ENCODE data around the gene CFAP20. TPM values are rescaled to one million over a fixed set of nuclear protein-coding genes. Genes with fewer than 3 reads are reported as not detected.

The CFAP20 gene
- 10 to 100 TPM; 36.1 to 37.8 TPM for total RNA-seq

- Mint-ChIP-seq H3K27ac (peak within 1 kb of the TSS; percentile 80), H3K4me1 (peaks cover 37% of the 10 kb centered on the region), H3K27me3 (no peaks in the 10 kb centered on the region), H3K9me3 (no peaks in the 10 kb centered on the region), H3K4me3 (peak within 1 kb of the TSS; percentile 87), H3K36me3 (ENCODE audit: low read depth) (no peaks in the 10 kb centered on the region)
- ChIA-PET POLR2A (interaction anchor here (0.7 to 1.5 kb wide), 25 partner anchors 8 to 264 kb away, joined by 3 to 12 read pairs (median 4); partner anchors contain the start of genes MMP15 and USB1), CTCF (interaction anchor here (0.5 to 1.7 kb wide), 16 partner anchors 9 to 1195 kb away, joined by 3 to 11 read pairs (median 4); partner anchors contain the start of genes KATNB1, MMP15 and ZNF319)
- DNase-seq = peak; percentile 98
Observed at GRCh38 chr16:58129097-58129936, at the start of gene CFAP20. Gene CFAP20 (minus strand): TSS chr16:58129381. CDS start chr16:58129115, 266 bp downstream.

DNA sequence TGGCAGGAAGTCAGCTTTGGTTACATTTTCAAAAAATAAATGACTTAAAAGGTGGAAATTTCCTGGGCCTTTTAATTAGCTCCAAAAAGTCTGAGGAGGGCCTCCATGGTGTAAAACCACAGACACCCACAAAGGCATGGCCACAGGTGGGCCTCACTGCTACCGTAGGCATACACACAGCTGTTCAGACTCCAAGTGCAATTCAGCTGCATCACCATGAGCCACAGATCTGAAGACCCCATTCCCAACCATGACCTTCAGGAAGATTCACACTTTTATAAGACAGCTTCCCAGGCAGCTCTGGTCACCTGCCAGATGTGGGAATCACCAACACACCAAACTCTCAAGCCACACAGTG lies 48.2 kb upstream of the CFAP20 start:
- ChIA-PET POLR2A (interaction anchor here (0.8 to 2.0 kb wide), 8 partner anchors 10 to 215 kb away, joined by 3 to 9 read pairs (median 4); partner anchors contain the start of genes CFAP20, CSNK2A2 and GINS3), CTCF (interaction anchor here (1.0 to 1.4 kb wide), 6 partner anchors 12 to 178 kb away, joined by 3 to 4 read pairs (median 3); no protein-coding TSS in a partner anchor)
- peak; percentile 38 for DNase-seq
- H3K27ac Mint-ChIP-seq = peak overlapping the region; percentile 80
- H3K9me3 Mint-ChIP-seq = no peaks in the 10 kb centered on the region
- no peaks in the 10 kb centered on the region for H3K27me3 Mint-ChIP-seq
- H3K4me3 Mint-ChIP-seq = no peak overlapping the region
- peaks cover 75% of the 10 kb centered on the region for H3K36me3 Mint-ChIP-seq (ENCODE audit: low read depth)
- peaks cover 29% of the 10 kb centered on the region for H3K4me1 Mint-ChIP-seq

DNA sequence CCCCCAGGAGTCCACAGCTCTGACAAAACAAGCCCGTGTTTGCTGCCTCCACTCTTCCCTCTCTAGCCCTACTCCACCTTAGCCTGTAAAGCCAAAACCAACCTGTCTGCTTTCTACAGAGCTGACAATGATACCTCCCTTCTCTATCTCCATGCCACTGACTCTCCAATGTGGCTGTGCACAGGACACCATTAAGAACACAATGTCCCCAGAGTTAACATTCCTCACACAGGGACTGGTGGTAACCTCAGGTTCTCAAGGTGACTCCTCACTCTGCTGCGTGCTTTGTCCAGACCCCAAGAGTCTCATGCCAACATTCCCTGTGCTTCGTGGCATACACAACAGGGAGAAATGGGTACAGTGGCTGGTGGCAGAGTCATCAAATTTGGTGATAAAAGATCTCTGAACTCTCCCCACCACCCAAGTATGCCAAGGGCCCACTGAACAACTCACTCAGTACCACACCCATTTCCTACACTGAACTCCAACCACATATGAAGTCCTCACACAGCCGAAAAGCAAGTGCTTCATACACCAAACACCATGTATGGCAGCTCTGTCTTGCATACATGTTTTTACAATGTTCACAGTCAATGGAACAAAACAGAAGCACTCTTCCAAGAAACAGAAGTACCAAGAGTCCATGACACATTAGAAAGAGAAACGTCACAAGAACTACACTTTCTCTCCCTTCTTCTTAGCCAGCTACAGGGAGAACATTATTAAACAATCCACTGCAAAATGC lies 47.6 kb upstream of the CFAP20 start:
- no peak overlapping the region for H3K4me3 Mint-ChIP-seq
- peaks cover 75% of the 10 kb centered on the region for H3K36me3 Mint-ChIP-seq (ENCODE audit: low read depth)

DNA sequence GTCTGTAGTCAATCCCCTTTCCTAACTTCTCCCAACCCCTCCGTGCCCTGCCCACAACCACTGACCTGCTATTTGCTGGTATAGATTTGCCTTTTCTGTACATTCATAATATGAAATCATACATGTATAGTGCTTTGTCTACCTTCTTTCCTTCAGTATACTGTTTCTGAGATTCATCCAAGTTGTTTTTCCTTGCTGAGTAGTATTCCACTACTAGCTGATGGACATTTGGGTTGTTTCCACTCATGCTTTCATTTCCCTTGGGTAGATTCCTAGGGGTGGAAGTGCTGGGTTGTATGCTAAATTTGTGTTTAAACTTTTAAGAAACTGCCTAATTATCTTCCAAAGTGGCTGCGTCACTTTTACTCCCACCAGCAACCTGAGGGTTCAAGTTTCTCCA lies 41.0 kb upstream of the CFAP20 start:
- no peak for DNase-seq
- H3K9me3 Mint-ChIP-seq = no peaks in the 10 kb centered on the region
- H3K27ac Mint-ChIP-seq = no peak overlapping the region
- POLR2A ChIA-PET = interaction anchor here (0.7 to 0.9 kb wide), 2 partner anchors 31 to 41 kb away, joined by 3 to 4 read pairs; partner anchors contain the start of gene CFAP20
- no peaks in the 10 kb centered on the region for H3K4me1 Mint-ChIP-seq
- CTCF ChIA-PET = no interaction called here
- no peak overlapping the region for H3K4me3 Mint-ChIP-seq
- no peaks in the 10 kb centered on the region for H3K27me3 Mint-ChIP-seq
- peaks cover 65% of the 10 kb centered on the region for H3K36me3 Mint-ChIP-seq (ENCODE audit: low read depth)

More for the DNA sequence above, 47.6 kb upstream of the CFAP20 start:
- CTCF ChIA-PET = interaction anchor here (1.0 to 1.4 kb wide), 7 partner anchors 13 to 177 kb away, joined by 3 to 4 read pairs (median 3); no protein-coding TSS in a partner anchor
- peaks cover 29% of the 10 kb centered on the region for H3K4me1 Mint-ChIP-seq
- no peaks in the 10 kb centered on the region for H3K27me3 Mint-ChIP-seq
- POLR2A ChIA-PET = interaction anchor here (0.8 to 2.0 kb wide), 8 partner anchors 10 to 216 kb away, joined by 3 to 9 read pairs (median 4); partner anchors contain the start of genes CFAP20, CSNK2A2 and GINS3
- peak overlapping the region; percentile 80 for H3K27ac Mint-ChIP-seq
- H3K9me3 Mint-ChIP-seq = no peaks in the 10 kb centered on the region
- DNase-seq = peak; percentile 22

- CTCF ChIA-PET = interaction anchor here (0.6 kb wide), 1 partner anchor 873 kb away, joined by 3 read pairs; no protein-coding TSS in a partner anchor
- Mint-ChIP-seq H3K9me3 (no peaks in the 10 kb centered on the region), H3K27me3 (no peaks in the 10 kb centered on the region), H3K4me3 (no peak overlapping the region), H3K27ac (no peak overlapping the region), H3K36me3 (ENCODE audit: low read depth) (peaks cover 43% of the 10 kb centered on the region), H3K4me1 (no peaks in the 10 kb centered on the region)
- POLR2A ChIA-PET = interaction anchor here (1.3 kb wide), 1 partner anchor 16 kb away, joined by 3 read pairs; no protein-coding TSS in a partner anchor
- DNase-seq = no peak
Observed at GRCh38 chr16:58160855-58161254, 31.7 kb upstream of the CFAP20 start.

GRCh38 chr16:58158725-58159124 lies 29.5 kb upstream of the CFAP20 start:
- Mint-ChIP-seq H3K9me3 (no peaks in the 10 kb centered on the region), H3K4me1 (no peaks in the 10 kb centered on the region)

GRCh38 chr16:58157951-58158540 lies 28.9 kb upstream of the CFAP20 start:
- no peaks in the 10 kb centered on the region for H3K27me3 Mint-ChIP-seq
- POLR2A ChIA-PET = no interaction called here
- H3K36me3 Mint-ChIP-seq (ENCODE audit: low read depth) = peaks cover 19% of the 10 kb centered on the region
- no peak overlapping the region for H3K27ac Mint-ChIP-seq
- DNase-seq = no peak
- H3K4me3 Mint-ChIP-seq = no peak overlapping the region
- H3K9me3 Mint-ChIP-seq = no peaks in the 10 kb centered on the region
- H3K4me1 Mint-ChIP-seq = no peaks in the 10 kb centered on the region
- CTCF ChIA-PET = no interaction called here

More at GRCh38 chr16:58158725-58159124, 29.5 kb upstream of the CFAP20 start:
- CTCF ChIA-PET = no interaction called here
- POLR2A ChIA-PET = no interaction called here
- Mint-ChIP-seq H3K27ac (no peak overlapping the region), H3K36me3 (ENCODE audit: low read depth) (peaks cover 24% of the 10 kb centered on the region), H3K27me3 (no peaks in the 10 kb centered on the region), H3K4me3 (no peak overlapping the region)
- DNase-seq = no peak

GRCh38 chr16:58157239-58157638 lies 28.1 kb upstream of the CFAP20 start:
- no peaks in the 10 kb centered on the region for H3K9me3 Mint-ChIP-seq
- DNase-seq = no peak
- ChIA-PET CTCF (no interaction called here), POLR2A (no interaction called here)
- H3K4me1 Mint-ChIP-seq = no peaks in the 10 kb centered on the region
- no peaks in the 10 kb centered on the region for H3K27me3 Mint-ChIP-seq
- peaks cover 13% of the 10 kb centered on the region for H3K36me3 Mint-ChIP-seq (ENCODE audit: low read depth)
- H3K4me3 Mint-ChIP-seq = no peak overlapping the region
- no peak overlapping the region for H3K27ac Mint-ChIP-seq

- no peaks in the 10 kb centered on the region for H3K4me1 Mint-ChIP-seq
- no peak overlapping the region for H3K27ac Mint-ChIP-seq
- H3K9me3 Mint-ChIP-seq = no peaks in the 10 kb centered on the region
- CTCF ChIA-PET = interaction anchor here (0.7 kb wide), 1 partner anchor 80 kb away, joined by 3 read pairs; no protein-coding TSS in a partner anchor
- POLR2A ChIA-PET = interaction anchor here (0.6 kb wide), 1 partner anchor 83 kb away, joined by 3 read pairs; no protein-coding TSS in a partner anchor
- peaks cover 9% of the 10 kb centered on the region for H3K36me3 Mint-ChIP-seq (ENCODE audit: low read depth)
- H3K27me3 Mint-ChIP-seq = no peaks in the 10 kb centered on the region
- DNase-seq = no peak
- H3K4me3 Mint-ChIP-seq = no peak overlapping the region
Observed at GRCh38 chr16:58155839-58156238, 26.7 kb upstream of the CFAP20 start.

DNA sequence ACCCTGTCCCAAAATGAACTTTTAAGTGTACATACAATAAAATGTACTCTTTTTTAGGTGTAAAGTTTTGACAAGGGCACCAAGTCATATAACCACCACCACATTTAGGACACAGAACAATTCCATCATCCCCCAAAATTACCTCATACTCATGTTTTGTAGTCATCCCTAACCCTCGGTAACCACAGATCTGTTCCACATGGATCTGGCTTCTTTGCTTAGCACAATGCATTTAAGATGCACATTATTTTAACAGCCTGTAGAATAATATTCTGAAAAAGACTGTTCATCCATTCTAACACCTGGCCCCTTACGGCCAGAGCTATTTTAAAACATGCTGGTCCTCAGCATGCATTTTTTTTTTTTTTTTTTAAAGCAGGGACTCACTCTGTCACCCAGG lies 25.2 kb upstream of the CFAP20 start:
- ChIA-PET CTCF (no interaction called here), POLR2A (interaction anchor here (0.6 kb wide), 1 partner anchor 47 kb away, joined by 3 read pairs; no protein-coding TSS in a partner anchor)
- Mint-ChIP-seq H3K27ac (no peak overlapping the region), H3K36me3 (ENCODE audit: low read depth) (peaks cover 3% of the 10 kb centered on the region), H3K9me3 (no peaks in the 10 kb centered on the region), H3K27me3 (no peaks in the 10 kb centered on the region), H3K4me3 (no peak overlapping the region), H3K4me1 (no peaks in the 10 kb centered on the region)
- DNase-seq = no peak

DNA sequence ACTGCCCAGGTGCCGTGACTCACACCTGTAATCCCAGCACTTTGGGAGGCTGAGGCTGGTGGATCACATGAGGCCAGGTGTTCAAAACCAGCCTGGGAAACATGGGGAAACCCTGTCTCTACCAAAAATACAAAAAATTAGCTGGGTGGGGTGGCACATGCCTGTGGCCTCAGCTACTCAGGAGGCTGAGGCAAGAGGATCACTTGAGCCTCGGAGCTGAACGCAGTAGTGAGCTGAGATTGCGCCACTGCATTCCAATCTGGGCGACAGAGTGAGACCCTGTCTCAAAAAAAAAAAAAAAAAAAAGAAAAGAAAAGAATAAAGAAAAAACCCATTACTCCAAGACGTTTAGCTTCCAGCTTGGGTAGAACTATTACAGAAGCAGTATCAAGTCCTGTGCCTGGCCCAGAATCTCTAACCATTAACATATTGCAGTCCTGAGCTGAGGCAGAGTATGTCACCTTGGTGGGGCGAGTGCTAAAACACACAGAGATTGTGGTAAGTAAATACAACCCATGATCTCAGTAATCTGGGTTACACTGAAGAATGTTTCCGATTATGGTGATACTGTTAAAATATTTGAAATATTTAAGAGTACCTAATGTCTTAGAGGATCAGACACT lies 23.2 kb upstream of the CFAP20 start:
- no peaks in the 10 kb centered on the region for H3K4me1 Mint-ChIP-seq
- POLR2A ChIA-PET = no interaction called here
- H3K4me3 Mint-ChIP-seq = no peak overlapping the region
- CTCF ChIA-PET = interaction anchor here (0.7 kb wide), 1 partner anchor 254 kb away, joined by 3 read pairs; no protein-coding TSS in a partner anchor
- H3K27ac Mint-ChIP-seq = no peak overlapping the region
- H3K36me3 Mint-ChIP-seq (ENCODE audit: low read depth) = no peaks in the 10 kb centered on the region
- no peaks in the 10 kb centered on the region for H3K9me3 Mint-ChIP-seq
- no peaks in the 10 kb centered on the region for H3K27me3 Mint-ChIP-seq
- no peak for DNase-seq

DNA sequence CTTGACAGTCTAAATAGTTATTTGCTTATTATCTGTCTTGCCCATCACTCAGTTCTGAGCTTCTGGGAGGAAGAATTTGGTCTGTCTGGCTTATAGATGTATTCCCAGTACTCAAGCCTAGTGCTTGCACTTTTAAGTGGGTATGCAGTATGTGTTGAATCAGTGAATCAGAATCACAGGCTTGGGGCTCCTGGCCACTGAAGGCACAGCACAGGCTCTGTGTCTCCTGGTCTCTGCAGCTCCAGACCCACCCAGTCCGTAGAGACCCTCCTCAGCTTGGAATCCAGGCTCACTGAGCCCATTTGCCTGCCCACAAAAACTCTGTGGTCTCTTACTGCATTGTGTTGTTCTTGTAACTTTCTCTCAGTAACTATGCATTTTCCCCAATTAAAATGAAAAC lies 19.3 kb upstream of the CFAP20 start:
- Mint-ChIP-seq H3K4me1 (no peaks in the 10 kb centered on the region), H3K4me3 (no peak overlapping the region), H3K9me3 (no peaks in the 10 kb centered on the region), H3K27ac (no peak overlapping the region), H3K27me3 (no peaks in the 10 kb centered on the region), H3K36me3 (ENCODE audit: low read depth) (no peaks in the 10 kb centered on the region)
- ChIA-PET POLR2A (no interaction called here), CTCF (no interaction called here)
- no peak for DNase-seq

All from activated CD4-positive, alpha-beta memory T cell treated with anti-CD3 and anti-CD28 coated beads, Interleukin-2, amount 10 ng/mL, durations not matched to agents 7 days and 5 days (primary cell).